H1 (cell line): ENCODE results near the gene IGFL3. TPM values are rescaled to one million over a fixed set of nuclear protein-coding genes. Genes with fewer than 3 reads are reported as not detected.

Source experiments
- HDAC2 ChIP-seq, 2 experiments: fragments of 300-600 bp in 1 of 2; sonication (generic) in 1 of 2; IDR thresholded peaks; 2 replicates each; pipeline ENCODE4 v1.6.1; 2011 to 2012; ENCODE audit warnings: low read depth in 2 of 2, low read length in 2 of 2, mild to moderate bottlenecking in 2 of 2, moderate library complexity in 2 of 2, borderline replicate concordance in 1 of 2, inconsistent platforms in 1 of 2
- MAFK ChIP-seq: IDR thresholded peaks from 2 replicates; pipeline ENCODE4 v1.6.1; 2012; ENCODE audit warnings: low read depth, mild to moderate bottlenecking, improper control_type of control experiment, low read length
- RXRA ChIP-seq: IDR thresholded peaks from 2 replicates; pipeline ENCODE4 v1.6.1; 2011; ENCODE audit warnings: low read depth, mild to moderate bottlenecking, low read length, moderate library complexity; ENCODE audit not compliant: insufficient read depth
- ZNF274 ChIP-seq: IDR thresholded peaks from 2 replicates; pipeline ENCODE4 v1.7.0; 2012; ENCODE audit warnings: low read length, borderline replicate concordance; ENCODE audit errors: extremely low read depth
- polyA plus RNA-seq, 7 experiments: library from polyadenylated mRNA; depleted of rRNA in 3 of 7; stranded (reverse) in 5 of 7; unstranded in 2 of 7; fragments of >200 nt in 5 of 7; fragments of 200-250 nt in 2 of 7; gene quantifications; 1 replicate in 5 of 7; 2 replicates in 1 of 7; 4 replicates in 1 of 7; pipeline versions ENCODE4 v1.2.1 to v1.2.3, GENCODE V29; 2011 to 2013; ENCODE audit warnings: missing spikeins in 2 of 7, mixed read lengths in 2 of 7
- total RNA-seq: library from RNA; stranded (reverse); fragmentation: NEBNext Ultra II Directional; extraction: Animal tissue kit (Norgen Biotek cat#: 25700); gene quantifications from 2 replicates; pipeline ENCODE4 v1.2.1, GENCODE V29; 2021

The IGFL3 gene
- total and polyA plus RNA-seq, 2 of the 8 experiments (the other 6 are each of a cell fraction or from before 2014, with no cell fraction given): 0.12 TPM; not detected in 1

- TF ChIP-seq MAFK (no peak), ZNF274 (no peak), RXRA (no peak), HDAC2 (IDR thresholded peaks at IDR 0.05; ENCODE audit: borderline replicate concordance in 1 of 2, low read depth in 2 of 2, low read length in 2 of 2) (no peak)
Measured at GRCh38 chr19:46109876-46110275, 14.6 kb downstream of the IGFL3 start (continued).
